HL-60/S4 (cell line): ENCODE measurements around the gene AP2A2.
"Not testable (repeated sequence)": the region's sequence is repeated elsewhere in the genome, so short reads cannot be mapped to it uniquely, and the experiment has no call there.

ENCODE experiments used
- in situ Hi-C: fragments of 300-500 bp; cut with MboI; formaldehyde crosslinking; loops from 2 replicates; pipeline ENCODE4 v1.14.3; 2022; ENCODE audit warnings: low sequenced_read_pairs

Gene AP2A2

DNA sequence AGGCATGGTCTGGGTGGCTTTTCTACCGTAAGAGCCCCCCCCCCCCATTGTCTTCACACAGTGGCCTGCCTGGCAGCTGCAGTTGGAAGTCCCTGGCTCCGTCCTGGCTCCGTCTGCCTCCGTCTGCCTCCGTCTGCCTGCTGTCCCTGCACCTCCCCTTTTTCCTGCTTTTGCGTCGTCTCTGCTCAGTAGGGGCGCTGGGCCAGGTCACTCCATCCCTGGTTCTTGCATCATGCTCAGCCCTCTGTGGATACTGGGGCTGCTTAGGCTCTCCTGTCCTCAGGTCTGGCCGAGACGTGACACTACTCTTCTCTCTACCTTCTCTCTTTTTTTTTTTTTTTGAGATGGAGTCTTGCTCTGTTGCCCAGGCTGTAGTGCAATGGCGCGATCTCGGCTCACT, 27.8 kb downstream of the AP2A2 start:
- in situ Hi-C loops, result no loop called here

DNA sequence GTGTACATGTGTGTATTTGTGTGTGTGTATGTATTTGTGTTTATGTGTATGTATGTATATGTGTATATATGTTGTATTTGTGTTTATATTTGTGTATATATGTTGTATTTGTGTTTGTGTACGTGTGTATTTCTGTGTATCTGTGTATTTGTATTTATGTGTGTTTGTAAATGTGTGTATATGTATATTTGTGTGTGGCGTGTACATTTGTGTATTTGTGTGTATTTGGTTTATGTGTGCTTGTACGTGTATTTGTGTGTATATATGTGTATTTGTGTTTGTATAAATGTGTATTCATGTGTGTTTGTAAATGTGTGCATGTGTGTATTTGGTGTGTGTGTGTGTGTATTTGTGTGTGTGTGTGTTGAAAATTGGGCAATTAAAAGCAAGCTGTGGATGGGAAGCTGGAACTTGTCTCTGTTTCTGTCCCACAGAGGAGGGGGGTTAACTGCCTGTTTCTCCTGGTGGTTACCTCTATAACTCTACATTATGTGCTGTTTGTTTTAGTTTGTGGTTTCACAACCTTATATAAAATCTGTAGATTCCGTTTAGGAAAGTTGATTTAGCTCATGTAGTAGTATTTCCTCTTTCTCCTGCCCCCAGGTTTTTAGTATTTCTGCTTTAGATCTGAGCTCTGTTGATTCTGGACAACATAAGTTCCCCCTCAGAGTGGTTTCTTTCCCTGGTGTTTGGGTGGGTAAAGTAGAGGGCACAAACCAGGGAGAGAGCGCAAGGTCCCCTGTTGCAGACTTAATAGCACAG, 28.9 kb downstream of the AP2A2 start:
- in situ Hi-C loops, result no loop called here

DNA sequence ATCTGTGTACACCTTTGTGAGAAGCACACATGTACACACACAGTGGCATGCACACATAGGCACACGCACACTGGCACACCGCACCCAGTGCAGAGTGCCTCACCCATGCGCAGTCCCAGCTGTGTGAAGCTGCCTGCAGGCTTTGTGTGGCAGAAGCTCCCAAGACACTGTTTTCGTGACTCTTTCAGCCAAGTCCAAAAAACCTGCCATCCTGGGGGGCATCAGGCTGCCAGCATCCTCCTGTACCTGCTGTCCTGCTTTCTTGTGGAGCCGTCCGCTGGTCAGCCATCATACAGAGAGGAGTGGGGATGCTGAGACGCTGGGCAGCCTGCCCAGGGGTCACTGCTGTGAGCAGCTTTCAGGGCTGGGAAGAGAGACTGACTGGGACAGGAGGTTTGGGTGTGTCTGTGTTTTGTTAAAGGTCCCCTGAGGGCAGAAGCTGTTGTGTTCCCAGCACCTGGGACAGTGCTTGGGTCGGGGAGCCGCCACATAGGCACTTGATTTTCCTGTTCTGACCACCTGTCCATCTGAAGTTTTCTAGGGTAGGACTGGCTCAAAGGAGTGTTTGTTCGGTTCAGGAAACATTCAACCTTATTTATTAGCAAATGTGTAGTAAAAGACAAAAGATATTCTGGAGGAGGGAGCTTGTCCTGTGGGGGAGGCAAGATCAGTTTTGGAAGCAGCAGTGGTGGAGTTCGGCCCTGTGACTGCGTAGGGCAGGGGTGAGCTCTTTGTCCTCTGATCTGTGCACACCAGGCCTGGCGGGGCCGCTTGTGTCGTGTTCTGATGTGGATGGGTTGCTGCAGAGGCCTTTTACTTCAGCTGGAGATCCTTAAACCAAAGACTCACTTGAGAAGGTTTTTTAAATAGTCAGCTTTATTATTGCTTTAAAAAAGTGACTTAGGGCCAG, 29.7 kb downstream of the AP2A2 start:
- in situ Hi-C loops, result no loop called here

DNA sequence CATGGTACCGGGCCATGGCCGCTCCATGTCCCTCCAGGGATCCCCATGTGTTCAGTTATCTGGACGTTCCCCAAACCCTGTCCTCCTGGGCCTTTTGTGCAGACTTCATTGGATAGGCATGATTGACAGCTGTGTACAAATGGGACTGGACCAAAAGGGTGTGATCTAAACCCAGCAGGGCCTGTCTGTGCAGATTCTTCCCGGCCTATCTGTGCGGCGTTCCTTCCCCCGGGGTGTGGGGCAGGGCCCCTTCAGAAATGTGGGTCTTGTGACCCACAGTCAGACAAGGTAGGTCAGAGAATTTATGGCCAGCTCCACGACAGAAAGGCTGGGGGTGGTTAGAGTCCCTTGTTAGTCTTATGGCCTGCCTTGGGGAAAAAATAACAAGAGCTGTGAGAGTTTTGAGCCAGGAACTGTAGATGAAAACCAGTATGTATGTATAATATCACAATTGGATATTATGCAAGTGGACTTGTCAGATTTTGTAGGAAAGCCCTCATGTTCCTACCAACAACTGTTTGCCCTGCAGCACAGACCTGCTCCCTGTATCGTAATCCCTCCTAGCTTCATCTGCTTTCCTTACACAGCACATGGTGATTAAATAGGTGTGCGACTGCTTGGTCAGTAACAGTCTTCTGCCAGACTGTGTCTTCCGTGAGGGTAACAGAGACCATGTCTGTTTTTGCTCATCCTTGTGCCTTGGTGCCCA, 31.7 kb downstream of the AP2A2 start:
- in situ Hi-C loops, result no loop called here

DNA sequence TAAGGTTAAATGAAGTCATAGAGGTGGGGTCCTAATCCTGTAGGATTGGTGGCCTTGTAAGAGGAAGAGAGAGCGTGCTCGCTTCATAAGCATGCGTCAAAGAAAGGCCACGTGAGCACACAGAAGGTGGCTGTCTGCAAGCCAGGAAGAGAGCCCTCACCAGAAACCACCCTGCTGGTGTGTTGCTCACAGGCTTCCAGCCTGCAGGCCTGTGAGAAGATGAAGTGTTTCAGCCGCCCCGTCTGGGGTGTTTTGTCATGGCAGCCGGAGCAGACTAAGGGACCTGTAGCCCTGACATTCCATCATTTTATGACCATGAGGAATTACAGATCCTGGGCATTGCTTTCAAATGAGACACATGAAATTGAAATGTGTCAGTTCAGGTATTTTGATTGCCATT, 32.4 kb downstream of the AP2A2 start:
- in situ Hi-C loops, result no loop called here

DNA sequence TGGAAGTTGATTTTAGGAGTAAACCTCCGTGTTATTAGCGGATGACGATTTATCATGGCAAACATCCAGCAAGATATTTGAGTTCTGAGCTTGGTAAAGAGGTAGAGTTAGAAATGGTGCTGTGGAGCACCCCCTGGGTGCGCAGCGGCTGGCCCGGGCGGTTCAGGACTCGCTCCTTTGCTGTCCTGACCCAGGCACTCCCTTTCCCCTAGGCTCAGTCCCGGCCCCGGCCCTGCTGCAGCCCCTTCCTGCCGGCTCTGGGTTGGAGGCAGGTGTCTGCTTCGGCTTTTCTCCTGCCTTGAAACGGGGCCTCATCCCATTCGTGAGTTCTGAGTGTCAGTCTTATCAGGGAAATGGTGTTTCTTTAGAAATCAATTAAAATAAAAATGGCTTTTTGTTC, 33.4 kb downstream of the AP2A2 start:
- in situ Hi-C loops, result no loop called here

DNA sequence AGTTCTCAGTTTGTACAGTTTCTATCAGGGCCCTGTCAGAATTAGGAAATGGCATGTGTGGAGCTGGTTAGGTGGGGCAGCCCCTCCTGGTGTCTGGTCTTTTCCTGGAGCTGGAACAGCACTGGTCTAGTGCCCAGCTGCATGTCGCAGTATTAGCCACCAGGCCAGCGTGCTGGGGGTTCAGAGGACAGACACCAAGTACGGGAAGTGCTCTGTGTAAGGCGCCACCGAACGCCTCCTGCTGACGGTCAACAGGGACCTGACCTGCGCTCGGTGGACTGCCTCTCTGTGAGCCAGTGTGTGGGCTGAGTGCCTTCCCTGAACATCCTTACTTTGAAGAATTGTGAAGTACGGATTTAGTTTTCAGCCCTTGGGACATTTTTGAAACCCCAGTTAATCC, 33.9 kb downstream of the AP2A2 start:
- in situ Hi-C loops, result no loop called here

DNA sequence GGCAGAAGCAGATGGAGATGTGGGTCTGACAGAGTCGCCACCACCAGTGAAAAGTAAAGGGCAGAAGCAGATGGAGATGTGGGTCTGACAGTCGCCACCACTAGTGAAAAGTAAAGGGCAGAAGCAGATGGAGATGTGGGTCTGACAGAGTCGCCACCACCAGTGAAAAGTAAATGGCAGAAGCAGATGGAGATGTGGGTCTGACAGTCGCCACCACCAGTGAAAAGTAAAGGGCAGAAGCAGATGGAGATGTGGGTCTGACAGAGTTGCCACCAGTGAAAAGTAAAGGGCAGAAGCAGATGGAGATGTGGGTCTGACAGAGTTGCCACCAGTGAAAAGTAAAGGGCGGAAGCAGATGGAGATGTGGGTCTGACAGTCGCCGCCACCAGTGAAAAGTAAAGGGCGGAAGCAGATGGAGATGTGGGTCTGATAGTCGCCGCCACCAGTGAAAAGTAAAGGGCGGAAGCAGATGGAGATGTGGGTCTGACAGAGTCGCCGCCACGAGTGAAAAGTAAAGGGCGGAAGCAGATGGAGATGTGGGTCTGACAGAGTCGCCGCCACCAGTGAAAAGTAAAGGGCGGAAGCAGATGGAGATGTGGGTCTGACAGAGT, 35.7 kb downstream of the AP2A2 start:
- in situ Hi-C loops, result not testable (repeated sequence)

DNA sequence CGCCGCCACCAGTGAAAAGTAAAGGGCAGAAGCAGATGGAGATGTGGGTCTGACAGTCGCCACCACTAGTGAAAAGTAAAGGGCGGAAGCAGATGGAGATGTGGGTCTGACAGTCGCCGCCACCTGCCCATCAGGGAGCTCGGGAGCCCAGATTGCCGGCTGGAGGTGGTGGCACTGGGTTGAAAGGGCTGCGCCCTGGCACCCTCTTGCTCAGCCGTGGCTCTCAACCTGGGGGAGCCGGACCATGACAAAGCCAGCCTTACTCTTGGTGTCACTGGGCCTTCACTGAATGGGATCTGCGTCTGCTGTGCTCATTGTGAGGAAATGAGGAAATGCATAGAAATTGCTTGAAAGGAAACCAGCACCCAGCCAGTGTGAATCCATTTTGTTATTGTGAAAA, 36.3 kb downstream of the AP2A2 start:
- in situ Hi-C loops, result no loop called here

DNA sequence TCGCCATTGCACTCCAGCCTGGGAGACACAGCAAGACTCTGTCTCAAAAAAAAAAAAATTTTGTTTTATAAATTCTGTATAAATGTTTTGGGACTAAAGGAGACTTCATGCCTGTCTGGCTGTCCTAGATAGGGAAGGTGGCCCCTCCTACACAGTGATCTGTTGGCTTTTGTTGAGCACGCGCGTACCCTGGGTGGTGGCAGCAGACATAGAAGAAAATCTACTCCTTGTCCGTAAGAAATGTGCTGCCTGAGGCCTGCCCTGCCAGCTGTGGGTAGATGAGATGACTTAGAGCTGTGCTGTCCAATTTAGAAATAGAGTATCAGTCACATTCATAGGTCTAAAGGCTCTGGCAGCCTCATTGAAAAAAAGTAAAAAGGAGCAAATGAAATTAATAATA, 37.0 kb downstream of the AP2A2 start:
- in situ Hi-C loops, result no loop called here

DNA sequence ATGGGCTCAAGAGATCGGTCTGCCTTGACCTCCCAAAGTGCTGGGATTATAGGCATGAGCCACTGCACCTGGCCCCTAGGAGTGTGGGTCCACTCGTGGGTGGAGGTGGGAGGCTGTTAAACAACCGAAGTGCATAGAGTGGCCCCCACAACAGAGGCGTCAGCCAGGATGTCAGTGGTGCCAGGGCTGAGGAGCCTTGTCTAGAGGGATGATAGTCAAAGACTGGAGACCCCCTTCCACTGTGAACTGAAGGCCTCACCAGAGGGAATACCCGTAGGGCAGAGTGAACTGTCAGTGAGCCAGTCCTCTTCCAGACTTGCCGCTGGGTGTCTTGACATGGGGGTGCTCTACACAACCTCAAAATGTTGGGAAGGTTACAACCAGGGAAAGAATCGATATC, 38.2 kb downstream of the AP2A2 start:
- in situ Hi-C loops, result no loop called here

DNA sequence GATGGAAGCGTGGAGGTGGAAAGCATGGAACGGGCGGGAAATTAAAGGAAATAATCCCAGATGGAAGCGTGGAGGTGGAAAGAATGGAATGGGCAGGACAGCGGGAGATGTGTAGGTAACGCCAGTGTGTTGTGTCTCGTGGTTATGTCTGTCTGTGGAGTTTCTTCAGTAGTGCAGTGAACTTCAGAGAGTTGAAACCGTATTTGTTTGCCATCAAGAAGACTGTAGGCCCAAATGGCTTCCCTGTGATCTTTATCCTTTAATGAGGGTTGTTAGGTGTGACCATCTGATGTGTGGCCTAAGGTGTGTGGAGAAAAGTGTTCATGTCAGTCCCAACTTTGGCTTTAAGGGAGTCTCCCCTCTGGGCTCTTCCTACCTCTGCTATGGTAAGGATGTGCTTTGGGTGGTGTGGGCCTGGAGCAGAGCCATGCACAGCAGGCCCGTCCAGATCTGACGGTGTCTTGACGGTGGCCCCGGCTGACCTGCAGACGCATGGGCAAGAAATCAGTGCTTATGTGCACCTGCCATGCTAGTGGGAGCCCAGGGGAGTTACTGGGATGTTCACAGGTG, 39.6 kb downstream of the AP2A2 start:
- in situ Hi-C loops, result no loop called here

DNA sequence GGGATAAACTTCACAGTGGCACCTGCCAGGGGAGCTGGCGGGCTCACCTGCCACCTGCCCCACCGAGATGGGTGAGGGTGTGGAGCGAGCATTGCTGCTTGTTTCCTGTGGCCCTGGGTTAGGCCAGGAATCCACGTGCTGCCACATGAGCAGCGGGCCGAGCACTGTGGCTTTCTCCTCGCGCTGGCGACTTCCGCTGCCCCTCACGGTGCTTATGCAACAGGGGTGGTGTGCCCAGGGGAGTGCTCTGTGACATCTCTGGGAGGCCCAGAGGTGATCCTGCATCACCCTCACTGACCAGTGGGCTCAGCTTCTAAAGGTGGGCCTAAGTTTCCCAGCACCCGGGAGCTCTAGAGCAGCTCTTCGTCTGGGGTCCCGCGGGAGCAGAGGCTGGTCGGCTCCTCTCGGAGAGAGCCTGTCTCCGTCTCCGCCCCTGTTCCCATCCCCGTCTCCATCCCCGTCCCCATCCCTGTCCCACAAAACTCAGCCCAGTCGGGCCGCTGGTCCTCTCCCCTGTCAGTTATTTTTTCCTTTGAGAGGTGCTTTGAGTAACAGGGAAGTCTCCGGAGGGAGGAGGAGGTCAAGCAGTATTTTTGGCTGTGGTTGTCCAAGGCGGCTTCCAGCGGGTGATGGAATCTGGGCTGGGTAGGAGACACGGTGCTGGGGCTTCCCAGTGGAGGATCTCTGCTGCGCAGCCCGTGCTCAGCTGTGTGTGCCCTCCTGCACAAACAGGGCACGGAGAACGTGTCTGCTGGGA, 42.5 kb downstream of the AP2A2 start:
- in situ Hi-C loops, result no loop called here

DNA sequence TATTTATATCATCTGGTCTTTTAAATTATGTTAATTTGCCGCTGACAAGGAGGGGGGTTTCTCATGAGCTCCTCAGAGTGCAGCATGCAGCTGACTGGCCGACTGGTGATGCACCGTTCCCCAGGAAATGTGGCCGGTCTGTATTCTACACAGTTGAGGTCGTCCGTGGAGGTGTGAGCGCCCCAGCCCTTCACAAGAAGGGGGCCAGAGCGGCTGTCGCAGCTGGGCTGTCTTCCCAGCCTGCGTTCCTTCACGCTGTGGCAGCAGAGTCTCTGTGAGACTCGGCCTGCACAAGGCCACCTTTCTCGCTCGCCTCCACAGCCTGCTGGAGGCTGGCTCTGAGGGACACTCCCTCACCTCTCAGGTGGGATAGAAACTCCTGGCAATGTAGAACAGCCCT, 43.2 kb downstream of the AP2A2 start:
- in situ Hi-C loops, result no loop called here

DNA sequence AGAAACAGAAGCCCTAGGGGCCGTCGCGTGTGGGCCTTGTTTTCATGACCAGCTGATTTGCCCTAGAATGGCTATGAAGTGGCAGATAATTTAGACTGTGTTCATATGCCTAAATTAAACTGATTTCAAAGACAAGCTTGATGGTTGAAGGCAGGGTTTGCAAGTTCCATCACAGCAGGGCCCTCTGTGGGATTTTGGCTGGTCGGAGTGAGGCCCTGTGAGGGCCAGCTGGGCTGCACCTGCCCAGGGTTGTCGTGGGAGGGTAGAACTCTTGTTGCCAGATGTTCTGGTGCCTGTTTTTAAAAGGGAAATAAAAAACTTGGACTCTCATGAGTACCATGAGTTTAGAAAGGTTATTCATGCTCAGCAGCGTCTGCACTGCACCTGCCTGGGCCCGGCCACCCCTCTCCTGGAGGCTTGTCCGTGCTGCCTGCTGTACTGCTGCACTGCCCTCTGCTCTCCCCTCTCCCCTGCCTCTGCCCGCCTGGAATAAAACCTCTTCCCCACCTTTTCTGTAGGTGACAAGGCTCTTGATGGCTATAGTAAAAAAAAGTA, 44.1 kb downstream of the AP2A2 start:
- in situ Hi-C loops, result no loop called here

DNA sequence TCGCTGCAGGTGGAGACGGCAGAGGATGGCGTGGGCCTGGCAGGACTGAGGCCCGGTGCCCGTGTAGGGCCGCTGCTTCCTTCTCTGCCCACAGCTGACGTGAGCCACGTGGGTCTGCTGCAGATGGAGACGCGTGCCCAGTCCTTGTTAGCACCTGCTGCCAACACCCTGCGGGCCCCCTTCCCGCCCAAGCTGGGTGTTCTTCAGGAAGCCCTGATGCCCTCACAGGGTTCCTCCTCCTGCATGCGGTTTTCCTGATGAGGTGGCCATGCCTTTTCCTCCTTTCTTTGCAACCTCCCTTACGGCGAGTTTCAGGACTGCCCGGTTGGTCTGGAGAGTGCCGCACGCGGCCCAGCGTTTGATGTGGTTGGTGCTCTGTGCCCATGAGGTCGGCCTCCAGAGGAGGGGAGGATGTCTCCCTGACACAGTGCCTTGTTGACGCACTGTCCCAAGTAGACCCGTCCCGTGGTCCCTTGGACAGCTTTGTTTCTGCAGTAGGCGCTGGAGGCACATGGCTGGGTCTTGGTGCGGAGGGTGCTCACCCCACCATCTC, 44.7 kb downstream of the AP2A2 start:
- in situ Hi-C loops, result no loop called here

DNA sequence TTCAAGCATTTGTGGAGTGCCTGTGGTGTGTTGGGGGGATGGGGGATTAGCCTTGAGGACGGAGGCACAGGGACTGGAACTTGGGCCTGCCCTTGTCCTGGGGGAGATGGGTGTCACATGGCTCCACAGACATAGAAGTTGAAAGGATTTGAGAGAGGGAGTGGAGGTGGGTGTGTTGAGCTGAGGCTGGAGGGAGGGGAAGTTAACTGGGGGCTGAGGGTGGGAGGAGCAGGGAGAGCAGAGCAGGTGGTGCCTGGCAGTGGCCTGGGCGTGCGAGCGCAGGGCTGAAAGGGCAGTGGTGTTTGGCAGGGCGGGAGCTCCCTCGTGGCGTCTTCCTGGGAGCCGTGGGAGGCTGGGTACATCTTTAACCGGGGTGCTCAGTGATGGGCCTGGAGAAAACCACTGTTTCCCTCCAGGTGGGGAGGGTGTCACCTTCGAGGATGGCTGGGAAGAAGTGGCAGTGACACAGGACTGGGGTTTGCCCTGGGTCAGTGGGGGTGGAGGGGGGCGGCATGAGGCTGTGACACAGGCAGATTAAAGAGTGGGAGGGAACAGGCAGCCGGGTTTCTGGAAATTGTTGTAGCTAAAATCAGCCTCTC, 45.5 kb downstream of the AP2A2 start:
- in situ Hi-C loops, result no loop called here

DNA sequence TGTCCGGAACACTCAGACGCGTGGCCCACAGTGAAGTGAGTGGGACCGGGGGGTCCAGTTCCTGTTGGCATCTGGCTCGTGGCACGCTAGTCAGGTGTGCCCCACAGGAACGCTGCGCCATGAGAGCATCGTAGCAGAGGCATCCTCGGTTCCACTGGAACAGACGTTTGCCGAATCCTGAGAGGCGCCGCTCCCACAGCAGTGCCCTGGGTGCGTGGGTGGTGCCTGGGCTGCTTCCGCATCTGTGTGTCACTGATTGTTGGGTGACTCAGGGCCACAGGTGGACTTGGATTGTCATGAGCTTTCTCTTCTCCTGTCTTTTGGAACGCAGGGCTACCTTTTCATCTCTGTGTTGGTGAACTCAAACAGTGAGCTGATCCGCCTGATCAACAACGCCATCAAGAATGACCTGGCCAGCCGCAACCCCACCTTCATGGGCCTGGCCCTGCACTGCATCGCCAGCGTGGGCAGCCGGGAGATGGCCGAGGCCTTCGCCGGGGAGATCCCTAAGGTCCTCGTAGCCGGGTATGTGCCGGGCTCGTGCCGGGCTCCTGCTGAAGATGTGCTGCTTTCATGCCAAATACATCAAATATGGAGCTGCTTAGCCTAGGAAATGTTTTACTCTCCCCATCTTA, 46.2 kb downstream of the AP2A2 start:
- in situ Hi-C loops, result no loop called here
